ENCODE measurements around the gene AATK.
"Not testable (repeated sequence)": the region's sequence is repeated elsewhere in the genome, so short reads cannot be mapped to it uniquely, and the experiment has no call there.

AATK gene

DNA sequence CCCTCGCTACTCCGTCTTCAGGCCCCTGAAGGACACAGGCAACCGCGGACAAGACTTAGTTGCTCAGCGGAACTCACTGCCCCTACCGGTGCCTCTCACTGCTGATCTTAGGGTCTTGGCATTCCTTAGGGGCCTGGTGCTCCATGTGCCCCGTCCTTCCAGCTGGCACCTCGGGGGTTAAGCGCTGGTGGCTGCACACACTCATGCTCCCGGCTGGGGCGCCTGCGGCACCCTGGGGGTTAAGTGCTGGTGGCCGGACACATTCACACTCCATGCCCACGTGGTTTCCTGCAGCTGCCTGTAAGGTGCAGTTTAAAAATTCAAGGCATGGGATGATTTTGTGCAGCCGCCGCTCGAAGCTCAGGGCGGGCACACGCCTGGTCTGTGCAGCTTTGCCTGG, 86.0 kb downstream of the AATK start:
- TF ChIP-seq NFRKB (IDR thresholded peaks at IDR 0.05) (no peak), ZNF384 (IDR thresholded peaks at IDR 0.05) (no peak), L3MBTL2 (conservative IDR thresholded peaks at IDR 0.05) (no peak), SUZ12 (IDR thresholded peaks at IDR 0.05) (no peak), ARNT (IDR thresholded peaks at IDR 0.05) (no peak), SP1 (IDR thresholded peaks at IDR 0.05) (no peak), FOXA1 (IDR thresholded peaks at IDR 0.05) (no peak), HDGF (IDR thresholded peaks at IDR 0.05; ENCODE audit: borderline replicate concordance) (no peak), LEF1 (IDR thresholded peaks at IDR 0.05; ENCODE audit: borderline replicate concordance) (no peak), FOXM1 (IDR thresholded peaks at IDR 0.05; ENCODE audit: borderline replicate concordance) (no peak), FOXK2 (IDR thresholded peaks at IDR 0.05) (no peak), BHLHE40 (IDR thresholded peaks at IDR 0.05; ENCODE audit: borderline replicate concordance) (no peak), CTBP1 (IDR thresholded peaks at IDR 0.05; ENCODE audit: borderline replicate concordance) (no peak), ELF4 (IDR thresholded peaks at IDR 0.05) (no peak)
- TF ChIP-seq, protein P1, sequence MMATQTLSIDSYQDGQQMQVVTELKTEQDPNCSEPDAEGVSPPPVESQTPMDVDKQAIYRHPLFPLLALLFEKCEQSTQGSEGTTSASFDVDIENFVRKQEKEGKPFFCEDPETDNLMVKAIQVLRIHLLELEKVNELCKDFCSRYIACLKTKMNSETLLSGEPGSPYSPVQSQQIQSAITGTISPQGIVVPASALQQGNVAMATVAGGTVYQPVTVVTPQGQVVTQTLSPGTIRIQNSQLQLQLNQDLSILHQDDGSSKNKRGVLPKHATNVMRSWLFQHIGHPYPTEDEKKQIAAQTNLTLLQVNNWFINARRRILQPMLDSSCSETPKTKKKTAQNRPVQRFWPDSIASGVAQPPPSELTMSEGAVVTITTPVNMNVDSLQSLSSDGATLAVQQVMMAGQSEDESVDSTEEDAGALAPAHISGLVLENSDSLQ (IDR thresholded peaks at IDR 0.05), result no peak
- CTCF ChIA-PET, result interaction anchor here (0.6 to 0.7 kb wide), 2 partner anchors 10 to 15 kb away, joined by 3 read pairs; no protein-coding TSS in a partner anchor
- no peak for DNase-seq (ENCODE audit: extremely low spot score)
- POLR2A ChIA-PET, result no interaction called here

DNA sequence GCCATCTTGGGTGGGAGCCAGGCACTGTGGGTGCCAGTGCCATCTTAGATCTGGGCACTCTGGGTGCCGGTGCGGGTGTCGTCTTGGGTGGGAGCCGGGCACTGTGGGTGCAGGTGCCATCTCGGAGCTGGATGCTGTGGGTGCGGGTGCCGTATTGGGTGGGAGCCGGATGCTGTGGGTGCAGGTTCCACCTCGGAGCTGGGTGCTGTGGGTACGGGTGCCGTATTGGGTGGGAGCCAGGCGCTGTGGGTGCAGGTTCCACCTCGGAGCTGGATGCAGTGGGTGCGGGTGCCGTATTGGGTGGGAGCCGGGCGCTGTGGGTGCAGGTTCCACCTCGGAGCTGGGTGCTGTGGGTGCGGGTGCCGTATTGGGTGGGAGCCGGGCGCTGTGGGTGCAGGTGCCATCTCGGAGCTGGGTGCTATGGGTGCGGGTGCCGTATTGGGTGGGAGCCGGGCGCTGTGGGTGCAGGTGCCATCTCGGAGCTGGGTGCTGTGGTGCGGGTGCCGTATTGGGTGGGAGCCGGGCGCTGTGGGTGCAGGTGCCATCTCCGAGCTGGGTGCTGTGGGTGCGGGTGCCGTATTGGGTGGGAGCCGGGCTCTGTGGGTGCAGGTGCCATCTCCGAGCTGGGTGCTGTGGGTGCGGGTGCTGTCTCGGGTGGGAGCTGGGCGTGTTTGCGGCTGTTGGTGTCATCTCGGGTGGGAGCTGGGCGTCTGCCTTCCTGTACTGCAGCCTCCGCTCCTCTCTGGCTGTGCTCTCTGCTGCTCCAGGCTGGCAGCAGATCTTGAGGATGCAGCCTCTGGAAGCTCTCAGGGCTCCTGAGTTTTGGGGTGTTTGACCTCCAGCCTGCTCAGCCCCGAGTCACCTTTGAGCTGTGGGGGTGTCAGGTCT, 87.8 kb downstream of the AATK start:
- DNase-seq (ENCODE audit: extremely low spot score); CTCF ChIA-PET; POLR2A ChIA-PET: not testable (repeated sequence)

DNA sequence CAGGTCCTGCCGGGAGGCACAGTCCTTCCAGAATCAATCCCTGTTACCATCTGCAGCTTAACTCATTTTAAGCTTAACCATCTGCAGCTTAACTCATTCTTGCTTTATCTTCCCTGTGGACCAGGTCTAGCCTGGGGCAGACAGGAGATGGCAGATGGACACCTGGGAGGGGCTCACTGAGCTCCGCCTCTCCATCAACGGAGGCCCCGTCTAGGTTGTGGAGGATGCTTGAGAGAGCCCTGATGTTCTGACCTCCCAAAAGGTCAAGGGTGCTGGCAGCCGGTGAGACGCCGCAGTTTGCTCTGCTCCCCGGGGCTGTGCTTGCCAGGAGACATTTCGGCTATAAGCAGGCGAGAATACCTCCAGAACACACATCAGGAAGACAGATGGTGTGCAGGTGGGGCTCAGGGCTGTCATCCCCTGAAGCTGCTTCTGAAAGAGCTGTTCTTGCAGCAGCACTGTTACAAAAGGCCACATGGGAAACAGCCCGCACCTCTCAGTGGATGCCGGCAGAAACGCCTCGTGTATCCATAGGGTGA, 89.8 kb downstream of the AATK start:
- ChIA-PET POLR2A (no interaction called here), CTCF (no interaction called here)
- TF ChIP-seq SP1 (IDR thresholded peaks at IDR 0.05), result no peak
- TF ChIP-seq CTBP1 (IDR thresholded peaks at IDR 0.05; ENCODE audit: borderline replicate concordance), result no peak
- TF ChIP-seq TARDBP (IDR thresholded peaks at IDR 0.05), result no peak
- no peak for TF ChIP-seq ELF4 (IDR thresholded peaks at IDR 0.05)
- TF ChIP-seq ARNT (IDR thresholded peaks at IDR 0.05), result no peak
- no peak for TF ChIP-seq SUZ12 (IDR thresholded peaks at IDR 0.05)
- no peak for TF ChIP-seq LEF1 (IDR thresholded peaks at IDR 0.05; ENCODE audit: borderline replicate concordance)
- TF ChIP-seq FOXA1 (IDR thresholded peaks at IDR 0.05), result no peak
- TF ChIP-seq FOXM1 (IDR thresholded peaks at IDR 0.05; ENCODE audit: borderline replicate concordance), result no peak
- DNase-seq (ENCODE audit: extremely low spot score), result no peak

DNA sequence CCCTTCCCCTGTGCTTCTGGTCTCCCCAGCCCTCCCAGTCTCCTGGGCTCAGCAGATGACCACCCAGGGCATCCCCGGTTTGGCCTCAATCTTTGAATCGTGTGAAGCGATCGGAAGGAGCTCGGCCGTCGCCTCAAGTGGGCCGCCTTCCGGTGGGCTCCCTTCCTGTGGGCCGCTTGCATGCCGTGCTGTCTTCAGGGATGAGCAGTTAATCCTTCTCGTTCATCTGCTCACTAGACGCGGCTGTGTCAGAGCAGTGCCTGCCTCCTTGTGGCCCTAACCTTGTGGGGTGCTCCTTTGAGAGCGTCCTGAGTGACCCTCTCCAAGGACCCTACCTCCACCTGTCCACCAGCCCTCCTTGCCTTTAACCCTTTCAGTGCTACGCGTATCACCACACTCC, 90.7 kb downstream of the AATK start:
- ChIA-PET POLR2A (no interaction called here), CTCF (no interaction called here)
- TF ChIP-seq SUZ12 (IDR thresholded peaks at IDR 0.05), result no peak
- no peak for TF ChIP-seq FOXK2 (IDR thresholded peaks at IDR 0.05)
- TF ChIP-seq L3MBTL2 (conservative IDR thresholded peaks at IDR 0.05), result no peak
- TF ChIP-seq SP1 (IDR thresholded peaks at IDR 0.05), result no peak
- TF ChIP-seq ELF4 (IDR thresholded peaks at IDR 0.05), result no peak
- TF ChIP-seq FOXM1 (IDR thresholded peaks at IDR 0.05; ENCODE audit: borderline replicate concordance), result no peak
- TF ChIP-seq TARDBP (IDR thresholded peaks at IDR 0.05), result no peak
- TF ChIP-seq CTBP1 (IDR thresholded peaks at IDR 0.05; ENCODE audit: borderline replicate concordance), result no peak
- TF ChIP-seq NFRKB (IDR thresholded peaks at IDR 0.05), result no peak
- TF ChIP-seq LEF1 (IDR thresholded peaks at IDR 0.05; ENCODE audit: borderline replicate concordance), result no peak
- TF ChIP-seq, protein P1 (IDR thresholded peaks at IDR 0.05), result no peak
- TF ChIP-seq ZNF384 (IDR thresholded peaks at IDR 0.05), result no peak
- no peak for TF ChIP-seq BHLHE40 (IDR thresholded peaks at IDR 0.05; ENCODE audit: borderline replicate concordance)
- no peak for TF ChIP-seq HDGF (IDR thresholded peaks at IDR 0.05; ENCODE audit: borderline replicate concordance)
- TF ChIP-seq ARNT (IDR thresholded peaks at IDR 0.05), result no peak
- no peak for TF ChIP-seq FOXA1 (IDR thresholded peaks at IDR 0.05)
- no peak for DNase-seq (ENCODE audit: extremely low spot score)

DNA sequence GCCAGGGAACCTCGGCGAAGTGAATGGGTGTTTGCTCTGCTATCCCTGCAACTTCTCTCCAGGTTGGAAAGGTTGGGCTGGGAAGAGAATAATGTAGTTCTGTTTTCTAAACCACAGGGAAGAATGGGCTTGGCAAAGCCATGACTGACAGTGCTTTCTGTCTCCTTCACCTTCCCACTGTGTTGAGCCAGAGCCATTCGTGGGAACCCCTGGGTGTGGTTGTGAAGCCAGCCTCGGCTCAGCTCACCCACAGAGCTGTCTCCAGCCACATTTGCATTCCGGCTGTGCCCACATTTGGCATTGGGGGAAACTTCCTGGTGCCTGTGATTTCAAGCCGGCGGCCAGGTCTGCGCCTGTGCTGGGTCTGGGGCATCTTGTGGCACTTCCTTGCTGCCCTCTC, 91.1 kb downstream of the AATK start:
- ChIA-PET CTCF (no interaction called here), POLR2A (no interaction called here)
- no peak for DNase-seq (ENCODE audit: extremely low spot score)
- TF ChIP-seq SUZ12 (IDR thresholded peaks at IDR 0.05) (no peak), HDGF (IDR thresholded peaks at IDR 0.05; ENCODE audit: borderline replicate concordance) (no peak), L3MBTL2 (conservative IDR thresholded peaks at IDR 0.05) (no peak), LEF1 (IDR thresholded peaks at IDR 0.05; ENCODE audit: borderline replicate concordance) (no peak), FOXA1 (IDR thresholded peaks at IDR 0.05) (no peak), TARDBP (IDR thresholded peaks at IDR 0.05) (no peak), FOXK2 (IDR thresholded peaks at IDR 0.05) (no peak)
- TF ChIP-seq, protein P1 (IDR thresholded peaks at IDR 0.05), result no peak

Measured in HEK293T (cell line).